ENCODE data around the gene SP7.
"Not testable (repeated sequence)": the region's sequence is repeated elsewhere in the genome, so short reads cannot be mapped to it uniquely, and the experiment has no call there.

SP7 gene

DNA sequence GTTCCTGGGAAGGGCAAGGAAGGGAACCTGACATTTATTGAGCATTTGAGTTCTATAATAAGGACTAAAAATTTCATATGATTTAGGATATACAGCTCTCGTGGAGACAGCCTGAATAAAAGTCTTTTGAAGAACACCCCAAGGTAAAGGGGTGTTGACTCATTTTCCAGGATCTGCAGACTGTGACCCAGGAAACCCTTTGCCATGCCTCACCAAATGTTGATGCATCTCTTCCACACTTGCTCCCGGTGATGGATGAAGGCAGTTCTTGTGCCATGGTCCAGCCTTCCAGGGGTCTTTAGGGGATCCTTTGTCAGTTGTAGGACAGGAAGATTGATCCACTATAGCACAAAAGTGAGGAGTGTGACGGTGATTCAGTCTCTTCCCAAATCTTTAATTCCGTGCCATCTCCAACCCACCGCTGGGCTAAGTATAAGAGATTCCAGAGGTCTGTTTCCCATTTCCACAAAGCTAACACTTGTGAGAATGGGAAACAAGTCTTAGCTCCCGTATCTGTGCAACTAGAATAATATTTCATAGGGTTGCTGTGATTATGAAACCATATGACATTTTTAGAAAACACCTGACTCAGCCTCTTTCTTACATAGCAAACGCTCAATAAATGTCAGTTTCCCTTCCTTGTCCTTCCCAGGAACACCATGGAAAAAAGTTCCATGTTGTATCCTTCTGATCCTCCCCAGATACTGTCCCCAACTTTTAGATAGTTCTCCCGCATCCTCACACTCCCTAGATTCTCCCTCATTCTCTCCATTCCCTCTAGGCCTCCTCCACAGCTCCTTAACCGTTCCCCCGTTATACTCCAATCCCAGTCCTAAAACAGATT lies 15.6 kb downstream of the SP7 start:
- no peak for DNase-seq (ENCODE audit: low read depth)

DNA sequence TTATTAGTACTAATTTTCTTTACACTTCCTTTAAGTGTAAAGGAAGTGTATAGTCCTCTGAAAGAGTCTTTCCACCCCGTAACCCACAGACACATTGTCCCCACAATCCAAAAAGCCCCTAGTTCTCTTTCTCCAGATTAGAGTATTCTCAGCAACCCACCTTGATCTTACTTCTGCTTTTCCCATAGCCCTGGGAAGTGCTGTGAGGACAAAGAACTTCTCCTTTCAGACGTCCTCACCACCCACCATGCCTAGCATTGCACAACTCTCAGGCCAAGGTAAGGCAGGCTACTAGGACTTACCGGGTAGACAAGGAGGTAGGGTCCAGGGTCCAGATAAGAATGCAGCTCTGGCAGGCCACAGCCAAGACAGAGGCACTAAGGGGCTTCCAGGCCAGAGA lies 22.2 kb downstream of the SP7 start:
- no peak for DNase-seq (ENCODE audit: low read depth)

GRCh38 chr12:53308276-53308675 lies 27.9 kb downstream of the SP7 start:
- DNase-seq (ENCODE audit: low read depth) = no peak

DNA sequence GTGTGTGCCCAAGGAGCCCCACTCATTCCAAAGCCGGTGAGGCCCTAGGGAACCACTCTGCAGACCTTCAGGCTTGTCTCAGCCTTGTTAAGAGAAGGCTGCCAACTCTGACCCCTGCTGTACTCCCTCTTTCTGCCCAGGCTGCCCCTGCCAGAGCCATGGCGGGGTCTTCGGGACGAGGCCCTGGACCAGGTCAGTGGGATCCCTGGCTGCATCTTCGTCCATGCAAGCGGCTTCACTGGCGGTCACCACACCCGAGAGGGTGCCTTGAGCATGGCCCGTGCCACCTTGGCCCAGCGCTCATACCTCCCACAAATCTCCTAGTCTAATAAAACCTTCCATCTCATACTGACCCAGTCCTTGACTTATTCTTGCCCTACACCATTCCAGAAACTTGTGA lies 29.3 kb downstream of the SP7 start:
- DNase-seq (ENCODE audit: low read depth) = no peak

DNA sequence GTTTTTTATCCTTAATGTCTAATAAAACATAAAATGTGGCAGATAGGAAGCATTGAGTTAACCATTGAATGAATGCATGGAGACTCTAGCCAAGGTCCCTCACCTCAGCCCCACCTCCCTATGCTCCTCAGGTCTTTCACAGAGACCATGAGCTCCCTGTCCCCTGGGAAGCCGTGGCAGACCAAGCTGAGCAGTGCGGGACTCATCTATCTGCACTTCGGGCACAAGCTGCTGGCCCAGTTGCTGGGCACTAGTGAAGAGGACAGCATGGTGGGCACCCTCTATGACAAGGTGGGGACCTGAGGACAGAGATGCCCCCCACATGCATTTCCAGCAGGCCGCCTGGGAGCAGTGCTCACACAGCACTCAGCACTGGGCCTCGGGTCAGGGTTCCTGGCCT lies 33.3 kb downstream of the SP7 start:
- no peak for DNase-seq (ENCODE audit: low read depth)

GRCh38 chr12:53300187-53300586 lies 36.0 kb downstream of the SP7 start:
- DNase-seq (ENCODE audit: low read depth) = no peak

DNA sequence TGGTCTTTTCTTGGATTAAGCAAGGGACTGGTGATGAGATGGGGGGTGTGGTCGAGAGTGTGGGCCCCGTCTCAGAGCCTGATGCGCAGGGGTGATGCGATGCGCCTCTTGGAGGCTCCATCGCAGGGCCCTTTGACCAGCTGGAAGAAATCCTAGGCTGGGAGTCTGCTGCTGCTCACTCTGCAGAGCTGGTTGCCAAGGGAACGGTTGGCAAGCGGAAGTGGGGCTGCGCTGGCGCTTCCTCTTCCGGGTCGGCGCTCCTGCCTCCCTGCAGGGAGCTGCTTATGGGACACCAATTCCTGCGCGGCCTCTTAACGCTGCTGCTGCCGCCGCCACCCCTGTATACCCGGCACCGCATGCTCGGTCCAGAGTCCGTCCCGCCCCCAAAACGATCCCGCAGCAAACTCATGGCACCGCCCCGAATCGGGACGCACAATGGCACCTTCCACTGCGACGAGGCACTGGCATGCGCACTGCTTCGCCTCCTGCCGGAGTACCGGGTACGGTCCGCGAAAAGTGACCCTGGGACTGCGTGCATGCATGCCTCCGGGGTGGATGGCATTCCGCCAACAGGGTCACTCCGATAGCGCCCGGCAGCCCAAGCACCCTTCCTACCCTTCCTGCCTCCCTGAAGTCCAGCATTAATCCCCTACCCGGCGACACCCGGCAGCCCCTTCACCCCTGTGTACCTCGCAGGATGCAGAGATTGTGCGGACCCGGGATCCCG lies 36.5 kb downstream of the SP7 start, which contains the start of gene MYG1:
TSS of gene MYG1 (plus strand) at position 242 of the 727 bp plus-strand sequence. CDS start at position 285, 43 bp downstream.
- DNase-seq (ENCODE audit: low read depth) = peak; percentile 71

DNA sequence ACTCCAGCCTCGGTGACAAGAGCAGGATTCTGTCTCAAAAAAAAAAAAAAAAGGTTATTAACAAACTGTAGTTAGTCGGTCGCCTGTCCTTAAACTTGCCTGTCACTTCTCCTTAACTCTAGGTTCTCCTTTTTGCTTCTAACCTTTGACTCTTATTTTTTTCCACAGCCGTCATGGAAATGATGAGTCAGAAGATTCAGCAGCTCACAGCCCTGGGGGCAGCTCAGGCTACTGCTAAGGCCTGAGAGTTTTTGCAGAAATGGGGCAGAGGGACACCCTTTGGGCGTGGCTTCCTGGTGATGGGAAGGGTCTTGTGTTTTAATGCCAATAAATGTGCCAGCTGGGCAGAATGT lies 37.1 kb downstream of the SP7 start:
- no peak for DNase-seq (ENCODE audit: low read depth)

- no peak for DNase-seq (ENCODE audit: low read depth)
Measured at GRCh38 chr12:53298164-53298563, 38.0 kb downstream of the SP7 start.

DNA sequence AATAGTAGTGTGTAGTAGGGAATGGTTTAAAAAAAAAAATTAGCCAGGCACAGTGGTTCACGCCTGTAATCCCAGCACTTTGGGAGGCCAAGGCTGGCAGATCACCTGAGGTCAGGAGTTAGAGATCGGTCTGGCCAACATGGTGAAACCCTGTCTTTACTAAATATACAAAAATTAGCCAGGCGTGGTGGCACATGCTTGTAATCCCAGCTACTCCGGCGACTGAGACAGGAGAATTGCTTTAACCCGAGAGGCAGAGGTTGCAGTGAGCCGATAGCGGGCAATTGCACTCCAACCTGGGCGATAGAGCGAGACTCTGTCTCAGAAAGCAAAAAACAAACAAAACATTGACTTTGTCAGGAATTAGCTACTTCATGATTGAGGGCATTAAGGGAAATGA lies 39.0 kb downstream of the SP7 start:
- DNase-seq (ENCODE audit: low read depth) = not testable (repeated sequence)

- DNase-seq (ENCODE audit: low read depth) = no peak
Measured at GRCh38 chr12:53295891-53296219, 40.3 kb downstream of the SP7 start.

DNA sequence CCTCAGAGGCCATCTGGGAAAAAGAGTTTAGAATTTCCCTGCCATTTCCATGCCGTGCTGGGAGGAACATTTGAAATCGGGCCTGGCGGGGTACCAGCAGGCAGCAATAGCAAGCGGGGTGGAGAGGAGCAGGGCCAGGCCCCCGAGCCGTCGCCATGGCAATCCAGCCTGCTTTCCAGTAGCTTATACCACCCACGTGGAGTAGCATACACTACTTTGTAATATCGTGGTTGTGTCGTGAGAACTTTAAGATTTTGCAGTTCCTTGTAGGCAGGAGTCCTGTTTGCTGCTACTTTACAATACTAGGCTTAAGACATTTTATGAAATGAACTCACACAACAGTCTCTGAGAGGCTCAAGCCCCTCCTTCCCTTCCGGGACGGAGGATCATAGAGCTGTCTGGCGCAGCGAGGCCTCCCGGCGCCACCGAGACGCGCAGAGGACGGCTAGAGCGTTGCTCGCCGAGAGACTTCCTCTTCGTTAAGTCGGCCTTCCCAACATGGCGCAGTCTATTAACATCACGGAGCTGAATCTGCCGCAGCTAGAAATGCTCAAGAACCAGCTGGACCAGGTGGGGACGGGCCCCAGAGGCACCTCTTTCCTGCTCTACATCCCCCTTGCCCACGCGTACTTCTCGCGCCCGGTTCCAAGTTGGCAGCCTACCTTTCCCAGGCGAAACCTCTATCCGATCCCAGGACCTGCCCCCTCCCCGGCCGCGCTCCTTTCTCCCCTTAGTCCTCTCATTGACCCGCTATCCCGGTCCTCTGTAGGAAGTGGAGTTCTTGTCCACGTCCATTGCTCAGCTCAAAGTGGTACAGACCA lies 40.9 kb downstream of the SP7 start, which contains the start of gene PFDN5:
TSS of gene PFDN5 (plus strand) at position 473 of the 821 bp plus-strand sequence. CDS start at position 499, 26 bp downstream.
- DNase-seq (ENCODE audit: low read depth) = peak; percentile 61

DNA sequence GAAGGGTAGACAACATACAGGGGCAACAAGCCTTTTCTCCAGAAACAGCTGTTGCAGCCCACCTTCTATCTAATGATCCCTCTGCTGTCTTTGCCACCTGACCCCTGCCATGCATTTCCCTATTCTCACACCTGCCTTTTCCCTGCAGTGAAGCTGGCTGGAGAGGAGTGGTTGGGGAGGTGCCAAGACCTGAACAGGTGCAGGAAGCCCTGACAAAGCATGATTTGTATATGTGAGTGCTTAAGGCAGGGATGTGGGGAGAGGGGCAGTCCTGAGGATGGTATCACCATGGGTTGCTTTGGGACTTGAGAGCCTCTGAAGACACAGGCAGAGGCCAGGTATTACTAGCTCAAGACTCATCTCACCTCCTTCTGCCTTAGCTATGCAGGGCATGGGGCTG lies 43.7 kb downstream of the SP7 start:
- no peak for DNase-seq (ENCODE audit: low read depth)

DNA sequence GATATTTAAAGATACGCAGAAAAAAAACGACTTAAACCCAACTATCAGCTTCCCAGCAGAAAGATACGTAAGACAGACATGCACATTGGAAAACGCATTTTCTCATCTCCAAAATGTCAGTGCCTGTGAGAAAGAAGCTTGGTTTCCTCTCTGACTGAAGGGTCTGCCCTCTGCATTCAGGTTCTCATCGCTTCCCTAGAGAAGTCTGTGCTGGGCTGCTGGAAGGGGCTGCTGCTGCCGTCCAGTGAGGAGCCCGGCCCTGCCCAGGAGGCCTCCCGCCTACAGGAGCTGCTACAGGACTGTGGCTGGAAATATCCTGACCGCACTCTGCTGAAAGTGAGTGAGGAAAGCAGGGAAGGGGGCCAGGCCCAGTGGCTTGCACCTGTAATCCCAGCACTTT lies 45.5 kb downstream of the SP7 start:
- no peak for DNase-seq (ENCODE audit: low read depth)

- DNase-seq (ENCODE audit: low read depth) = no peak
Measured at GRCh38 chr12:53289891-53290290, 46.3 kb downstream of the SP7 start.

- DNase-seq (ENCODE audit: low read depth) = no peak
Measured at GRCh38 chr12:53288322-53288721, 47.8 kb downstream of the SP7 start.

DNA sequence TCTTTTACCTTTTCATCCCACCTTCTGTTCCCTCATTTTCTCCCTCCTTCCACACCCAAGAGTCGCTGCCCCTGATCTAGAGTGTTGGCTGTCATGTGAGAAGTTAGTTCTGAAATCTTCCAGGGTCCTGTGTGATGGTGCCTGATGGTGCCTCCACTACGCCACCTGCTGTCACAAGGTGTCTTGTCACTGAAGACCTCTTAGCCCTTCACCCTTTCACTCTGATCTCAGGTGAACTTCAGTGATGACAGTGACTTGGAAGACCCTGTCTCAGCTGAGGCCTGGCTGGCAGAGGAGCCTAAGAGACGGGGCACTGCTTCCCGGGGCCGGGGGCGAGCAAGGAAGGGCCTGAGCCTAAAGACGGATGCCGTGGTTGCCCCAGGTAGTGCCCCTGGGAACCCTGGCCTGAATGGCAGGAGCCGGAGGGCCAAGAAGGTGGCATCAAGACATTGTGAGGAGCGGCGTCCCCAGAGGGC lies 48.4 kb downstream of the SP7 start:
- peak; percentile 20 for DNase-seq (ENCODE audit: low read depth)

DNA sequence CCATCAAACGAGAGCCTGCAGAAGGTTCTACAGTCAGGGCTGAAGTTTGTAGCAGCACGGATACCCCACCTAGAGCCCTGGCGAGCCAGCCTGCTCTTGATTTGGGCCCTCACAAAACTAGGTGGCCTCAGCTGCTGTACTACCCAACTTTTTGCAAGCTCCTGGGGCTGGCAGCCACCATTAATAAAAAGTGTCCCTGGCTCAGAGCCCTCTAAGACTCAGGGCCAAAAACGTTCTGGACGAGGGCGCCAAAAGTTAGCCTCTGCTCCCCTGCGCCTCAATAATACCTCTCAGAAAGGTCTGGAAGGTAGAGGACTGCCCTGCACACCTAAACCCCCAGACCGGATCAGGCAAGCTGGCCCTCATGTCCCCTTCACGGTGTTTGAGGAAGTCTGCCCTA lies 49.7 kb downstream of the SP7 start:
- no peak for DNase-seq (ENCODE audit: low read depth)

- DNase-seq (ENCODE audit: low read depth) = no peak
Measured at GRCh38 chr12:53279888-53280498, 56.2 kb downstream of the SP7 start.

DNA sequence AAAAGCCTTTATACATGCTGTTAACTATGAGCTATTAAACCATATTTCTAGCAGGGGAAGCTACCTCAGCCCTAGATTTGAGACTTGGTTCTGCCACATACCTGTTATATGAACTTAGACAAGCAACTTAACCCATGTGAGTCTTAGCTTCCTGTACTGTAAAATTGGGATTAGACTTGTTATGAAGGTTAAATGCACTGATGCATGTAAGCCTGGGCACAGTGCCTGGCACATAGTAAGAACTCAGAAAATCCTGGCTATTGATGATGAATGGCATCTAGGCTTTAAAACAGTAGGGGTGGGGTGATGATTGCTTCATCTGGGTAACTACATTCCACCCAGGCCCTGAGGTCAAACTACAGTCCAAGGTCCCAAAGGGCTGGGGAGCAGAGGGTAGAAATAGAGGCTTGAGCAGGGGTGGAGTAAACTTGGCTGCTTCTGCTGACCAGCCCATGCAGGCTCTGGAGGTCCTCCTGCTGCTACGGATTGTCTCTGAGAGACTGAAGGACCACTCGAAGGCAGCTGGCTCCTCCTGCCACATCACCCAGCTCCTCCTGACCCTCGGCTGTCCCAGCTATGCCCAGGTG lies 56.8 kb downstream of the SP7 start:
- DNase-seq (ENCODE audit: low read depth) = no peak

GRCh38 chr12:53277981-53278380 lies 58.2 kb downstream of the SP7 start:
- no peak for DNase-seq (ENCODE audit: low read depth)

Measured in stimulated activated CD8-positive, alpha-beta memory T cell treated with anti-CD3 and anti-CD28 coated beads, Interleukin-15, amount 100 ng/mL, for 24 hours (primary cell).